ENCODE measurements around the gene STOML1.
"Not testable (repeated sequence)": the region's sequence is repeated elsewhere in the genome, so short reads cannot be mapped to it uniquely, and the experiment has no call there.

STOML1 gene

DNA sequence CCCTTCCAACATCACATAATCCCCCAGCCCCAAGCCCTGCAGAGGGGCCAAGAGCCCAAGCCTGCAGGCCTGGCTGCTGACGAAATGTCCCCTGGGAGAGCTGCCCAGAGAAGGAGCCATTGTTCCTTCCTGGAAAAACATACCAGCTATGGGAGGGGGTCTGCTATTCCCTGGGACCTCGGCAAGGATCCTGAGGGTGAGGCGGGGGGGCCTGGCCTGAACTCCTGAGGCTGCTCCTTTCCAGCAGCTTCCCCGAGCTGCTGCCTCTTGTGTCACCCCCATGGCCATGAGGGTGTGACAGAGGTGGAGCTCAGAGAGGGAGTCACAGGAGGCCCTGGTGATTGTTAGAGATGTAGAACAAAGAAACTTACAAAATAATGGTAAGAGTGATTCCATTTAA, 53.0 kb downstream of the STOML1 start:
- no peaks in the 10 kb centered on the region for H3K9me2 ChIP-seq (replicated peaks; ENCODE audit: insufficient read depth, low read length)
- H3K79me2 ChIP-seq (ENCODE audit: low read length) = no peaks in the 10 kb centered on the region
- H3K36me3 ChIP-seq (replicated peaks; ENCODE audit: insufficient read depth, low read length) = no peaks in the 10 kb centered on the region
- H3K27me3 ChIP-seq (replicated peaks; ENCODE audit: insufficient read depth, low read length) = 0 out of 2 replicates have a peak, but pooled peaks cover 7% of the 10 kb centered on the region
- no peak overlapping the region for H3K4me3 ChIP-seq (ENCODE audit: low read length)
- no peak for DNase-seq
- H3K9me3 ChIP-seq (replicated peaks; ENCODE audit: insufficient read depth, low read length) = no peaks in the 10 kb centered on the region
- no peak overlapping the region for H3K9ac ChIP-seq (ENCODE audit: low read length)
- H3K4me2 ChIP-seq (ENCODE audit: low read depth, low read length) = no peak overlapping the region
- no peaks in the 10 kb centered on the region for H4K20me1 ChIP-seq (ENCODE audit: insufficient read depth, low read length)
- no peaks in the 10 kb centered on the region for H3F3A ChIP-seq (ENCODE audit: insufficient read depth, low read length)
- no peak overlapping the region for H3K27ac ChIP-seq (ENCODE audit: low read length)
- peaks cover 10% of the 10 kb centered on the region for H3K4me1 ChIP-seq (ENCODE audit: low read length)
- no peak overlapping the region for H2AFZ ChIP-seq (ENCODE audit: low read length)
- no peak for TF ChIP-seq CTCF (IDR thresholded peaks at IDR 0.05; ENCODE audit: low read length)
- TF ChIP-seq EZH2phosphoT487 (IDR thresholded peaks at IDR 0.05; ENCODE audit: low read length) = no peak
- TF ChIP-seq EZH2 (optimal IDR thresholded peaks at IDR 0.05; ENCODE audit: low read depth, low read length) = no peak

DNA sequence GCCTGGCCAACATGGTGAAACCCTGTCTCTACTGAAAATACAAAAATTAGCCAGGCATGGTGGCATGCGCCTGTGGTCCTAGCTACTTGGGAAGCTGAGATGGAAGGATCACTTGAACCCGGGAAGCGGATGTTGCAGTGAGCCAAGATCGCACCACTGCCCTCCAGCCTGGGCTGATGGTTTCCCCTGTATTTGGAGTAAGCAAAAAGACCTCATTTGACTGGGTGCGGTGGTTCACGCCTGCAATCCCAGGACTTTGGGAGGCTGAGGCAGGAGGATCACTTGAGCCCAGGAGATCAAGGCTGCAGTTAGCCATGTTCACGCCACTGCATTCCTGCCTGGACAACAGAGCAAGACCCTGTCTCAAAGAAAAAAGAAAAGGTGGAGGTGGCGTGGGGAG, 53.6 kb downstream of the STOML1 start:
- H3K4me3 ChIP-seq (ENCODE audit: low read length); H3K9ac ChIP-seq (ENCODE audit: low read length); H4K20me1 ChIP-seq (ENCODE audit: insufficient read depth, low read length); H3K27me3 ChIP-seq (replicated peaks; ENCODE audit: insufficient read depth, low read length); H3K27ac ChIP-seq (ENCODE audit: low read length); H3K9me2 ChIP-seq (replicated peaks; ENCODE audit: insufficient read depth, low read length); H3K4me1 ChIP-seq (ENCODE audit: low read length); H3K9me3 ChIP-seq (replicated peaks; ENCODE audit: insufficient read depth, low read length); DNase-seq; H3K4me2 ChIP-seq (ENCODE audit: low read depth, low read length); H3F3A ChIP-seq (ENCODE audit: insufficient read depth, low read length); H3K79me2 ChIP-seq (ENCODE audit: low read length); H2AFZ ChIP-seq (ENCODE audit: low read length); H3K36me3 ChIP-seq (replicated peaks; ENCODE audit: insufficient read depth, low read length): not testable (repeated sequence)

DNA sequence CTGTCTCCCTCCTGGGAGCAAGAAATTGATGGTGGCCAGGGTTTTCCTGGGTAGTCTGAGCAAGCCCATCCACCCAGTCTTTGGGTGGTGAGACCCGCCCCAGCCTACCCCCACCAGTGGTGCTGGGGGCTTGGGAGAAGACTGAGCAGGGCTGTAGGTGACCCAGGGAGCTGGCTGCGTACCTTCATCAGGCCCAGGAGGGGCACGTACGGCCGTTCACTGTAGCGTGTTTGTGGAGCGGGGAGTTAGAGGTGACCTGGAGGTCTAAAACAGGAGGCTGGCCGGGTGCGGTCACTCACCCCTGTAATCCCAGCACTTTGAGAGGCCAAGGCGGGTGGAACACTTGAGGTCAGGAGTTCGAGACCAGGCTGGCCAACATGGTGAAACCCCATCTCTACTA, 54.4 kb downstream of the STOML1 start:
- Histone ChIP-seq H3K27me3 (replicated peaks; ENCODE audit: insufficient read depth, low read length) (peaks cover 15% of the 10 kb centered on the region; the same call in 1 of the 2 replicates), H3K4me3 (ENCODE audit: low read length) (no peak overlapping the region), H3K9ac (ENCODE audit: low read length) (no peak overlapping the region), H3K9me3 (replicated peaks; ENCODE audit: insufficient read depth, low read length) (no peaks in the 10 kb centered on the region), H3K27ac (ENCODE audit: low read length) (no peak overlapping the region), H2AFZ (ENCODE audit: low read length) (no peak overlapping the region), H3K4me2 (ENCODE audit: low read depth, low read length) (no peak overlapping the region), H3K9me2 (replicated peaks; ENCODE audit: insufficient read depth, low read length) (no peaks in the 10 kb centered on the region), H4K20me1 (ENCODE audit: insufficient read depth, low read length) (no peaks in the 10 kb centered on the region), H3K79me2 (ENCODE audit: low read length) (no peaks in the 10 kb centered on the region), H3K4me1 (ENCODE audit: low read length) (peaks cover 10% of the 10 kb centered on the region), H3K36me3 (replicated peaks; ENCODE audit: insufficient read depth, low read length) (no peaks in the 10 kb centered on the region), H3F3A (ENCODE audit: insufficient read depth, low read length) (no peaks in the 10 kb centered on the region)
- no peak for DNase-seq
- no peak for TF ChIP-seq EZH2phosphoT487 (IDR thresholded peaks at IDR 0.05; ENCODE audit: low read length)
- no peak for TF ChIP-seq EZH2 (optimal IDR thresholded peaks at IDR 0.05; ENCODE audit: low read depth, low read length)
- no peak for TF ChIP-seq CTCF (IDR thresholded peaks at IDR 0.05; ENCODE audit: low read length)

DNA sequence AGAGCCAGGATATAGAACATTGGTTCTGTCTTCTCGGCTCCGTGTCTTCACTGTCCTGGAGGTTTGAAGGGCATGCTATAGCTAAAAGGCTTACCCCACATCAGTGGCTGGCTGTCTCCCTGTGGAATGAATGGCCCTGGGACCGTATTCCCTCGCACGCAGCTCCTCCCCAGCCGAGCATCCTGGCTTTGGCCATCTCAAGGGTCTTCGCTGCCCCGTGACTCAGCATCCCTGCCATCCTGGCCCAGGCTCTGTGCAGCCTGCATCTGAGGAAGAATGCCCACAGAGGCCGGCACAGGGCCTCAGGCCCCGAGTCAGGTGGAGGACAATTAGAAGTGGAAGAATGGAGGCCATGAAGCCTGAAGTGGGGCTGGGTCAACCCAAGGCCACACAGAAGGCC, 54.8 kb downstream of the STOML1 start:
- no peak overlapping the region for H3K4me2 ChIP-seq (ENCODE audit: low read depth, low read length)
- TF ChIP-seq CTCF (IDR thresholded peaks at IDR 0.05; ENCODE audit: low read length) (no peak), EZH2 (optimal IDR thresholded peaks at IDR 0.05; ENCODE audit: low read depth, low read length) (no peak), EZH2phosphoT487 (IDR thresholded peaks at IDR 0.05; ENCODE audit: low read length) (no peak)
- no peaks in the 10 kb centered on the region for H3K36me3 ChIP-seq (replicated peaks; ENCODE audit: insufficient read depth, low read length)
- H3K9me3 ChIP-seq (replicated peaks; ENCODE audit: insufficient read depth, low read length) = no peaks in the 10 kb centered on the region
- peaks cover 7% of the 10 kb centered on the region for H3K4me1 ChIP-seq (ENCODE audit: low read length)
- no peak overlapping the region for H3K9ac ChIP-seq (ENCODE audit: low read length)
- DNase-seq = no peak
- no peak overlapping the region for H2AFZ ChIP-seq (ENCODE audit: low read length)
- H3K27ac ChIP-seq (ENCODE audit: low read length) = no peak overlapping the region
- peaks cover 18% of the 10 kb centered on the region; the same call in 1 of the 2 replicates for H3K27me3 ChIP-seq (replicated peaks; ENCODE audit: insufficient read depth, low read length)
- H4K20me1 ChIP-seq (ENCODE audit: insufficient read depth, low read length) = no peaks in the 10 kb centered on the region
- H3F3A ChIP-seq (ENCODE audit: insufficient read depth, low read length) = no peaks in the 10 kb centered on the region
- H3K4me3 ChIP-seq (ENCODE audit: low read length) = no peak overlapping the region
- H3K79me2 ChIP-seq (ENCODE audit: low read length) = no peaks in the 10 kb centered on the region
- H3K9me2 ChIP-seq (replicated peaks; ENCODE audit: insufficient read depth, low read length) = no peaks in the 10 kb centered on the region

Measured in MM.1S (cell line).